GM15510 (cell line): ENCODE results near the gene RDX.

Experiments
- POLR2A ChIP-seq: IDR thresholded peaks from 3 replicates; pipeline ENCODE4 v1.6.1; 2011; ENCODE audit warnings: borderline replicate concordance; ENCODE audit not compliant: insufficient read length; ENCODE audit errors: extremely low read depth

The RDX gene

DNA sequence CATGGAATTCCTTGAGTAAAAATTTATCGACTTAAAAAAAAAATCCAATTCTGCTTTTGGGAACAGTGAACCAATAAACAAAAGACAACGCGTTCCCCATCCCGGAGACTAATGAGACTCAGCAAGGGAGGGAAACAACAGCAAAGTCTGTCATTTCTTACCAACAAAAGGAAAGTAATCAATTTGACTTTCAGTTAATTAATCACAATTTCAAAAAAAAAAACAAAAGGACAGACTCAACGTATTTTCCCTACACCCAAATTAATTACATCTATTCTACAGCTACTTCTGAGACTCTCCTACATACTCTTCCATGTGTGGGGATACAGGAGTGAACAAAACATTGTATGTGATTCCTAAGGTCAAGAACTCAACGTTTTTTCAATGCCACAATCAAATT is 1.9 kb downstream of the RDX start:
- TF ChIP-seq POLR2A = no peak

DNA sequence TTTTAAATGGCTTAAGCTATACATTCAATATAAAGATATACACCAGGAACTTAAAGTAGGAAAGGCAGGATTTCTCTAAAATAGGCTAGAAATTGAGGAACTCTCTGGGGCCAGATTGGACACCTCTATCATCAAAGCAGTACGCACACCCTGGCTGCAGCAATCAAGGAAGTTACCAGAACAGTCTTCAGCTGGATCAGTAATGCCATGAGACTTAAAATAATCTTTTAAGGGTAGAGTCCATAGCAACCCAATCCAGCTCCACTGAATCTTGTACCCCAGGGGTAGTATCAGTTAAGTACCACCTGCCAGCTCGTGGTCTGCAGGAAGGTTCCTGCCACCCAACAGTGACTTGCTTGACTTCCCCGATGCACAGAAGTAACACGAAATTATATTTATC is 3.0 kb downstream of the RDX start:
- no peak for TF ChIP-seq POLR2A

DNA sequence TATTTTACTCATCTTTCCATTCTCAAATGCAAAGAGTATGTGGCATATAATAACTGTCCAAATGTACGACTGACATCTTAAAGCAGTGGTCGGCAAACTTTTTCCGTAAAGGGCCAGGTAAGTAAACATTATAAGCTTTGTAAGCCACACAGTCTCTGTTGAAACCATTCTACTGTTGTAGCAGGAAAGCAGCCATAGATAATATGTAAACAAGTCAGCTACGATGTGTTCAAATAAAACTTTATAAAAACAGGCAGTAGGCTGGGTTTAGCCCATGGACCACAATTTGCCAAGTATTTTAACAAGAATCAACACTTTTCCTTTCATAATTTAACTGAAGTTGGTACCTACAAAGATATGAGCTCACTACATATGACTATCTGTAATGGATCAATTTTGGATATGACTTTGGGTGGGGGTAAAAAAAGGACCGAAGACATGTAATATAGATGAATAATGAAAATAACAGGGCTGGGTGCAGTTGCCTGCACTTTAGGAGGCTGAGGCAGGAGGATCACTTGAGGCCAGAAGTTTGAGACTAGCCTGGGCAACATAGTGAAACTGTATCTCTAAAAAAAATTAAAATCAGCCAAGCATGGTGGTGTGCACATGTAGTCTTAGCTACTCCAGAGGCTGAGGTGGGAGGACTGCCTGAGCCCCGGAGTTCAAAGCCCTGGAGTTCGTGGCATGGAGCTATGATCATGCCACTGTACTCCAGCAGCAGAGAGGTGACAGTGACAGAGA is 5.7 kb downstream of the RDX start:
- TF ChIP-seq POLR2A = no peak

DNA sequence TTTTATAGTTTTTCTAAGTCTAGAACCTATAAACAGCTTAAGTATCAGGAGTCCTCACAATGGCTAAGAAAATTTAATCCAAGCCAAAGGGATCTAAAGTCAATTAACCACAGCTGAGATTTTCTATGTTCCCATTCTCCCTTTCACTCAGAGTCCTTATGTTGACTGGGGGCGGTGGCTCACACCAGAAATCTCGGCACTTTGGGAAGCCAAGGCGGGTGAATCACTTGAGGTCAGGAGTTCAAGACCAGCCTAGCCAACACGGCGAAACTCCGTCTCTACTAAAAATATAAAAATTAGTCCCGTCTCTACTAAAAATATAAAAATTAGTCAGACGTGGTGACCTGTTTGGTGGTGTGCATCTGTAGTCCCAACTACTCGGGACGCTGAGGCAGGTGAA is 6.9 kb downstream of the RDX start:
- no peak for TF ChIP-seq POLR2A

DNA sequence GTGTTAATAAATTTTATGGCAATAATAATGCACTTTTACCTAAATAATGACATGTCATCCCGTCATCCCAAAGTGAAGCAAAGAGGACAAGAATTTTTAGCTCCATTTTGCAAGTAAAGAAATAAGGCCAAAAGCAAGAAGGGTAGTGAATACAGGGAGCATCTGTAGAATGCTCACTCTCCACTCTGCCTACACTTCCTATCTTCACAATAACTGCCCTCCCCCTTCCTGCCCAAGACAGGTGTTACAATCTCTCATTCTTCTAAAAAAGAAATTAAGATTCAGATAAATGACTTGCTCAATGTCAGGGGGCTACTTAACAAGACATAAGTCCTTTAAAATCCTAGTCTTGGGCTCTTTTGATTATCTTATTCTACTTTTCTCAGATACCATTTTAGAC is 8.9 kb downstream of the RDX start:
- no peak for TF ChIP-seq POLR2A

DNA sequence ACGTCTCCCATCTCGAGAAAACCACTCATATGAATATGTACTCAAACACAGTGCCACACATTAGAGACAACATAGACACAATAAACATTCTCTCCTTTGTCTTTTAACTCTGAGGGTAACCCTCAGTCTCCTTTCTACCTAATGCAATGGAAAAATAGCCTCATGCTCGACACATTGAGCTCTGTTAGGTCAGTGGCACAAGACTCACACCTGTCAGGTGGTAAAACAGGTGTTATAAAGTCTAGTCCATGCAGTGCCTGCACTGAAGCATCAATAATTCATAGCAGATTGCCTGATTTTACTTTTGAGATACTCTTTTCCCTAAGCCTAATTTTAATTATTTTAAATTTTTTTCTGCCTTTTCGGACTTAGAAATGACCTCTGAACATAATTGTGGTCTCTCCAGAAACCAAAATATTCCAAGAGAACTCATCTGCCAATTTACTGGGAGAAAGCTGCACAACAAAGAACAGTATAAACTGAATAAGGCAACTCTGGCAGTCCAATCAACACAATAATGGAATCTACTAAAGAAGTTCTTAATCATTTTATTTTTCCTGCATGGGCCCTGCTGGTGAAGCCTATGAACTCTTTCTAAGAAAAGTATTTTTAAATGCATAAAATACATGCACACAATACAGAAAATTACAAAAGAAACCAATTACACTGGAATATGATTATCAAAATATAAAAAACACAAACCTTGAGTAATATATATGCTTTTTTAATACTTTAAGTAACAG is 9.9 kb downstream of the RDX start:
- no peak for TF ChIP-seq POLR2A

DNA sequence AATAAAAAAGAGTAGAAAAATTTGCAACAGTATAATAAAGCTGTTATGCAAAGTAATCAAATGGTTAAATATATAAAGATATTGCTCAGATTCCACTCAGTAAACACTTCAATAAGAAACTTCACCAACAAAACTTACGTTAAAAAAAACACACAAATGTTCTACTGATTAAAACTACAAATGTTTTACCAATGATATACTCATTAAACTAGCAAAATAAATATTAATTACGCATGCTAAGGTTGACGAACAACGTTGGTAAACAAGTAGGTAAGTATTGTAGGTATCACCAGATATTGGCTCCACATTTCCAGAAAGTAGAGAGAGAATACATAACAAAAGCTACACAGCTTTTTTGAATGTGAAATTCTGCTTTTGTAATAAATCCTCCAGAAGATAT is 12.6 kb downstream of the RDX start:
- TF ChIP-seq POLR2A = no peak

DNA sequence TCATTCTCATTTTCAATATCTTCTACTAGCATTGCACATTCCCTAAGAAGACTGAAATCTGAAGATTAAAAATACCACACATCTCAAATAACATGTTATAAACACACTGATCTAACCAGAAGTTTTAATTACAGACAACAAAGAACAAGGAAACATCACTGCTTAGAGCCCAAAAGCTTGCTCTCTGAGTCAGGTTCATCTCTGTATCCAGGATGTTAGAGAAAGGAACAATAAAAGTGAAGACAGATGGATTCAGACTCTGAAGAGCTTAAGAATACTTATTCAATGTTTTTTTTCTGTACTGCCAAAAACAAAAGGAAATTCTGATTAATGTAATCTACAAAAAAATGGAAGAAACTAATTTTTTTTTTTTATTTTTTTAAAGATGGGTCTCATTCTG is 16.5 kb downstream of the RDX start:
- no peak for TF ChIP-seq POLR2A

DNA sequence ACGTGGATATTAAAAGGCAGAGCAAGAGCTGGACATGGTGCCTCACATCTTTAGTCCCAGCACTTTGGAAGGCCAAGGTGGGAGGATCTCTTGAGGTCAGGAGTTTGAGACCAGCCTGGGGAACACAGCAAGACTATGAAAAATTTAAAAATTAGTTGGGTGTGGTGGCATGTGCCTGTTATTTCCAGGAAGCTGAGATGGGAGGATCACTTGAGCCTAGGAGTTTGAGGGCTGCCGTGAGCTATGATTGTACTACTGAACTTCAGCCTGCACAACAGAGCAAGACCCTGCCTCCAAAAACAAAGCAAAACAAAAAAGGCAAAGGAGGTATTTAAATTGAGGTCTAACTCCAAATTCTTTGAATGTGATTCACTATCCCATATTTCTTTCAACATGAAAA is 23.5 kb downstream of the RDX start:
- TF ChIP-seq POLR2A = no peak

DNA sequence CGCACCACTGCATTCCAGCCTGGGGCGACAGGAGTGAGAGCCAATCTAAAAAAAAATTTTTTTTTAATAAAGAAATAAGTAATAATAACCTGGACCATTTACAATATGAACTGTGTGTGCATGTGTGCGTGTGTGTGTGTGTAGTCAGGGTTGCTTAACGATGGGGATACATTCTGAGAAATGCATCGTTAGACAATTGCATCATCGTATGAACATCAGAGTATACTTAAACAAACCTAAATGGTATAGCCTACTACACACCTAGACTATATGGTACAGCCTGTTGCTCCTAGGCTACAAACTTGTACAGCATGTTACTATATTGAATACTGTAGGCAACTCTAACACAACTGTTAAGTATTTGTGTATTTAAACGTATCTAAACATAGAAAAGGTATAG is 26.4 kb downstream of the RDX start:
- no peak for TF ChIP-seq POLR2A

DNA sequence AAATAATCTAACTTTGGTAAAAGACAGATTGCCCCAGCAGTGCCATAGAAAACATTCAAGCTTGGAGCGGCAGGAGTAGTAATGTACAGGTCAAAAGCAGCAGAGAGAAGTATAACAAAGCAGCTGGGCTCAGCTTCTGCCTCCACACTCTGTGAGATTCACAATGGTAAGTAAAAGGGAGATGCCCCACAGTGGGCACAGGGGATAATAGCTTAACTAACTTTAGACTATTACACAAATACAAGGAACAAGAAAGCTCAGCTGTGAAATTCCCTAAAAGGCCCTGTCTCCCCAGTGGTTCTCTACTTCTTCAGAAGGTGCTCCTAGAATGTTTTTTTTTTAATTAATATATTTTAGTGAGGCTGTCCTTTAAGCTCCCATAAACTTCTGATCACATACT is 28.0 kb downstream of the RDX start:
- TF ChIP-seq POLR2A = no peak

DNA sequence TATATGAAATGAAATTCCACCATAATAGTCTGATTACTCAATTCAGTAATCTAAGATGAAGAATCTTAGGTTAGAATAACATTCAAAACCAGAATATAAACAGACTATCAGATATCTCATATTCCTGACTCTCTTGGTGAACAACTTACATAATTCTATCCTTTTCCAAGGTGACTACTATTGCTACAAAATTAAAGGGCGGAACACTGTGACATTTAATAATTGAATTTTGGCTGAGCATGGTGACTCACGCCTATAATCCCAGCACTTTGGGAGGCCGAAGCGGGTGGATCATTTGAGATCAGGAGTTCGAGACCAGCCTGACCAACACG is 34.4 kb downstream of the RDX start:
- TF ChIP-seq POLR2A = no peak

DNA sequence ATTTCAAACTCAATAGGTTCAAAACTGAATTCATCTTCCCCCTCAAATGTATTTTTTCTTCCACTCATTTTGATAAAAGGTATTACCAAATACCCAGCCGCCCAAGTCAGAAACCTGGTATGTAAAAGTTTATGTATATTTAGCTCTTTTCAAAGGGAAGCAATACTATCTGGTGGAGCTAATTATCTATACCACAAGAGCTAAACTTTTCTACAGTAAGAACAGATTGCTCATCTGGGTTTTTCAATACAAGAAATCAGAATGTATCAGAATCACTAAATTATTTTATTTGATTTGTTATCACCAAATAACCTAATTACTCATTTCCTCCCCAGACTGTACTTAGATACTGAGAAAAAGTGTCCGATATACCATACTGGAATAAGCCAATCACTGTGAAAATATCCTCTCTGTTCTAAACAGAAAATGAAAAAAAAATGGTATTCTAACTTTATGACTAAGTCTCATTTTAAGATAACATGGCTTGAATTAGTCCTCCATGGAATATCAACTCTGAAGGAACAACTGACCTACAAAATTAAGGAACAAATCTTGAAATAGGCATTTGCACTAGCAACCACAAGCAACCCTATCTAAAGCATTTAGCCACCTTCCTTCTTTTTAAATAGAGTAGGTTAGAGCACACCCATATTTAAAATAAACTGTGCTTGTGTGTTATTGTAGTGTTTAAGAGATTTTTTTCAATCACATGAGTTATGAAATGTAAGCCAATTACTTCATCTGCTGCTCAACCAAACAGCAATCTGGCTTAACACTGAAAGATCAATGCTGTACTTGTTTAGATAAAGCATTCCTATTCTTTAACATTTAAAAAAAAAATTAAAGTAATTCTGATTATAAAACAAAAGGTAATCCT is 35.0 kb downstream of the RDX start:
- no peak for TF ChIP-seq POLR2A

DNA sequence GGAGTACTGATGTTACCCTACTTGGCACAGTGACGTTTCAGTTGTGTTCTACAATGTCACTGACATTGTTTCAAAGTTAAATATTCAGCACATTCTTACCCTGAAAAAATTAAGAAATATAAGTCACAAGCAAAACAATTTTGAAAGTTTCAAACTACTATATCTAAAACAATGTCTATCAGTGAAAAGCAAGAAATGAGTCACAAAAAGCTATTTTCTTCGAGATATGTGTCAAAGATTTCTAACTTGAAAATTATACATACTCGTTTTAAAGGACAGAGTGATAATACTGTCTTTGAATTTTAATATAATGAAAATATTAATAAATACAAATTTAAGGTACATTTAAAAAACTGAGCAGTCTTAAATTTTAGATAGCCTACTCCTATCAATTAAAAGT is 42.9 kb downstream of the RDX start:
- no peak for TF ChIP-seq POLR2A

DNA sequence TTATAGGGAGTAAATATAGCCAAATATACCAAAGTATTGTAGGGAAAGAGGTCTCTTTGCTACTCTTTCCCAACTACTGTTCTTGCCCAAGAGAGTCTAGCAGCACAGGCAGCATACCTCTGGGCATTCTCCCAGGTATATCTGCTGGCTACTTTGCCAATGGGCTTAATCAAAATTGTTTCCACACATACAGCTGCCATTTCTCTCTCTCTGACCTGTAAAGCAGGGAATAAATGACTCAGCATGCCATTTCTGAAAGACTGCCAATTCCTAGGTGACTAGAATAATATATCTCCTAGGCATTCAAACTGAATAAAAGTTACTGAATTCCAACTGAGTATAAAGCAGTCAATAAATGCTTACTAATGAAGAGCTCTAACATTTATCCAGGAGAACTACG is 44.6 kb downstream of the RDX start:
- TF ChIP-seq POLR2A = no peak

DNA sequence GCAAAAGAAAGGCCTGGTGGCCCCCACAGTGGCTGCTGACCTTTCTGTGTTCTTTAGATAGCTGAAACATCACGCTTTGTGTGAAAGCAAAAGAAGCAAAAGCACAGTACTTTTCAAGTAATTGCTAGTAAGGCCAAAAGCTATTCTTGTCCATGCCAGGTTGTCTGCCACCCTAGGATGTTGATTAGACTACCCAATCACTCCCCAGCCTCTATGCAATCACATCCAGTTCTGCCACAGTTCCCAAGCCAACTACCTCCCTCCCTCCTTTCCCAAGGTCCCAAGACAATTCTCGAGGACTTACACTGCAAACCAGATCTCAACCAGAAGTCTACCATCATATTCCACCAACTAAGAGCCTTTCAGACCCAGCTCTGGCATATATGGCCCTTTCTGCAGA is 46.2 kb downstream of the RDX start:
- no peak for TF ChIP-seq POLR2A

DNA sequence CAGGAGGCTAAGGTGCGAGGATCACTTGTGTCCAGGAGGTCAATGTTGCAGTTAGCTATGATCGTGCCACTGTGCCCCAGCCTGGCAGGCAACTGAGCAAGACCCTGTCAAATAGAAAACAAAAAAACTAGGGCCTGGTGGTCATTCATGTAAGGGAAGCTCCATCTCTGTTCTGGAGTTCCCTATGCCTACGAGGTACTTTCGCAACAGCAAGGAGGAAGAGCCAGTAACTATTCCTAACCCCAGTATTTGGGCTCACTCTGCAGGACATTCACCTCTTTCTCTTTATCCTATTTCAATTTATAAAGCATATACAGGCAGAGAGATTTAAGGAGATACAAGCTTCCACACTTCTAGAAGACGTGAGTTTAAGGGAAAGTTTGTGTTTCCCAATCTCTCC is 46.6 kb downstream of the RDX start:
- TF ChIP-seq POLR2A = no peak

DNA sequence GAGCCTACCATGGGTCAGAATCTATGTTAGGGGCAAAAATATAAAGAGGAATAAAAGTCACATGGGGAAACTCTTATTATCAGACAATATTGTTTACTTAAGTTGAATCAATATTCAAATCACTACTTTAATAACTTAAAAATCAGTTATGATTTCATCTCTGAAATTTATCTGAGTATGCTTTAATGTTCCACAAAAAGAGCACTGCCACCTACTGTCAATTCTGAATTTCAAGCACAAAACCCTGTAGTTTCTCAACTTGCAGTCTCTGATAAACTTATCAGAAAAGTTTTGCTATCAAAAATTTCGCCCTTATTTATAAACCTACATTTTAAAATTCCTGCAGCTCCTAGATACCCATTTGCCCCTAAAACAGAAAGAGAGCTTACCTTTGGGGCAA is 47.3 kb downstream of the RDX start:
- no peak for TF ChIP-seq POLR2A
